ENCODE measurements around the gene MAPRE2. TPM values are rescaled to one million over a fixed set of nuclear protein-coding genes. Genes with fewer than 3 reads are reported as not detected.

The MAPRE2 gene
- total RNA-seq, 2 donors from 2014 or later: 107 to 133 TPM

DNA sequence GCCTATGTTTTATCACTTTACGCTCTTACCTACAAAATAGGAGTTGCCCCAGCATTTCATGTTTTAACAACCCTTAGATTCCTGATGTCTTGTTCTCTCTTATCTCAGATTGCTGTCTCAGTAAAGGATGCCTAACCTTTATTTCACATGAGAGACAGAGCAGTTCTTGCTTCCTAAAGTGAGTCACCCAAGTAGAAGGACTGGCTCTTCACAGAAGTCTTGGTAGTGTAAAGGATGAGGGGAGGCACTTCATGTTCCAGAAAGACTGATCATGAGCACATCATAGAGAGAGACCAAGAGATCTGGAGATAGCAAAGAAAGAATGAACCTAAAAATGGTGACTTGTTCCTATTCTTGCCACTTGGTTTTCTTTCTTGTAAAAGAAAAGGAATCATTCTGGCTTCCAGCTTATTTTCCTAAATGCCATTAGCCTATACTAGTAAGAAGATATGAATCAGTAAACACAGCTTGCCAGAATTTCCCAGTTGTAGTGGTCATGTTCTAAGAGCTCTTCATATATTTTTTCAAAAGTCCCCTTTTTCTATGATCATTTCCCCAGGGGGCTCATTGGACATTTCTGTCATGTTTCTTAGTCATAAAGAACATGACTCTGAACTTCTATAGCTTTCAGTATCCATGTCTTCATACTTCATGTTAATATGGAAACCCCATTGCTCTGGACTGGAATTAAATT is 54.9 kb downstream of the MAPRE2 start:
- no peak for DNase-seq (ENCODE audit: low spot score)
- H3K27me3 ChIP-seq: no peaks in the 10 kb centered on the region
- no peak overlapping the region for H3K4me3 ChIP-seq
- H3K4me1 ChIP-seq: peaks cover 0 to 6% of the 10 kb centered on the region in 2 donors
- TF ChIP-seq, protein P1, sequence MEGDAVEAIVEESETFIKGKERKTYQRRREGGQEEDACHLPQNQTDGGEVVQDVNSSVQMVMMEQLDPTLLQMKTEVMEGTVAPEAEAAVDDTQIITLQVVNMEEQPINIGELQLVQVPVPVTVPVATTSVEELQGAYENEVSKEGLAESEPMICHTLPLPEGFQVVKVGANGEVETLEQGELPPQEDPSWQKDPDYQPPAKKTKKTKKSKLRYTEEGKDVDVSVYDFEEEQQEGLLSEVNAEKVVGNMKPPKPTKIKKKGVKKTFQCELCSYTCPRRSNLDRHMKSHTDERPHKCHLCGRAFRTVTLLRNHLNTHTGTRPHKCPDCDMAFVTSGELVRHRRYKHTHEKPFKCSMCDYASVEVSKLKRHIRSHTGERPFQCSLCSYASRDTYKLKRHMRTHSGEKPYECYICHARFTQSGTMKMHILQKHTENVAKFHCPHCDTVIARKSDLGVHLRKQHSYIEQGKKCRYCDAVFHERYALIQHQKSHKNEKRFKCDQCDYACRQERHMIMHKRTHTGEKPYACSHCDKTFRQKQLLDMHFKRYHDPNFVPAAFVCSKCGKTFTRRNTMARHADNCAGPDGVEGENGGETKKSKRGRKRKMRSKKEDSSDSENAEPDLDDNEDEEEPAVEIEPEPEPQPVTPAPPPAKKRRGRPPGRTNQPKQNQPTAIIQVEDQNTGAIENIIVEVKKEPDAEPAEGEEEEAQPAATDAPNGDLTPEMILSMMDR (IDR thresholded peaks at IDR 0.05): no peak
- no peaks in the 10 kb centered on the region for H3K9me3 ChIP-seq
- peaks cover 14% of the 10 kb centered on the region for H3K36me3 ChIP-seq
- H3K27ac ChIP-seq: no peak overlapping the region

DNA sequence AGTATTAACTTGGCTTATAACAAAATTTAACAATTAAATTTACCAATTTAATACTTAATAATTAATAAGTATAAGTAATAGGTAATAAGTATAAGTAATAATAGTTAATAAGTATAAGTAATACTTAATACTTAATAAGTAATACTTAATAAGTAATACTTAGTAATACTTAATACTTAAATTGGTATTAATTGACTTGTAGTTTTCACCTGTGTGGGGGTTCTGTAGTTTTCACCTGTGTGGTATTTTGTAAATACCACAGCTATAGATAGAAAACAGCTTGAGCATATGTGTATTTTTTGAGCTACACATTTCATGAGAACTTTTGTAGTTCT is 55.4 kb downstream of the MAPRE2 start:
- Histone ChIP-seq H3K27ac (no peak overlapping the region), H3K9me3 (no peaks in the 10 kb centered on the region), H3K27me3 (no peaks in the 10 kb centered on the region), H3K4me3 (no peak overlapping the region), H3K36me3 (peaks cover 15% of the 10 kb centered on the region), H3K4me1 (peaks cover 0 to 6% of the 10 kb centered on the region in 2 donors)
- no peak for DNase-seq (ENCODE audit: low spot score)
- TF ChIP-seq, protein P1 (IDR thresholded peaks at IDR 0.05): no peak

DNA sequence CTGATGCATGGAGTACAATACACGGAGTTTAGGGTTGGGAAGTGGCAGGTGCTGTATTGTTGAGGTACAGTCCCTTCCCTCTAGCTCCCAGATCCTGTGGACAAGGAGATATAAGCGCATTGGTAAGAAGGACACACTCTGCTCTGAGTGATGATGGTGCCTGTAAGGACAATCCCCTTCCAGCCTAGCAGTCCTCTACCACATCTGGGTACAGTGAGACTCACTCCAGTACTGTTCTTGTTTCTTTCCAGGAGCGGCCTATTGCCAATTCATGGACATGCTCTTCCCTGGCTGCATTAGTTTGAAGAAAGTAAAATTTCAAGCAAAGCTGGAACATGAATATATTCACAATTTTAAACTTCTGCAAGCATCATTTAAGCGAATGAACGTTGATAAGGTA is 56.0 kb downstream of the MAPRE2 start:
- Histone ChIP-seq H3K27me3 (no peaks in the 10 kb centered on the region), H3K4me3 (no peak overlapping the region), H3K9me3 (no peaks in the 10 kb centered on the region), H3K4me1 (peaks cover 0 to 6% of the 10 kb centered on the region in 2 donors), H3K36me3 (peaks cover 20% of the 10 kb centered on the region), H3K27ac (no peak overlapping the region)
- no peak for DNase-seq (ENCODE audit: low spot score)
- TF ChIP-seq, protein P1 (IDR thresholded peaks at IDR 0.05): no peak

DNA sequence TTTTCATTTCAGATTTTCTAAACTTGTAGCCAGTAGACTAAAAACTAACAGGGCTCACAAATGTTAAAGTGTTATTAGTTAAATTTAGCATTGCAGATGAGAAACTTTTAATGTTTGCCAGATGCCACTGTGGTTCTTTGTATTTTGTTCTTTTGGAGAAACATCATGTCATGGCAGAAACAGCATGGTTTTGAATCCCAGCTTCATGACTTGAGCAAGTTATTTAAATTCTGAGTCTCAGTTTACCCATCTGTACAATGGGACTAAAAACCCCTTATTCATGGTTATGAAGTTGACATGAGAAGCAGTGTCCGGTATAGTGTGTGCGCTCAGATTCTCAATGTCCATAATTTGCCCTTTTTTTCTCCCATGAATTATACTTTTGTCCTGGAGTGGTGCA is 56.5 kb downstream of the MAPRE2 start:
- peaks cover 26% of the 10 kb centered on the region for H3K36me3 ChIP-seq
- no peak for DNase-seq (ENCODE audit: low spot score)
- no peaks in the 10 kb centered on the region for H3K9me3 ChIP-seq
- peaks cover 0 to 6% of the 10 kb centered on the region in 2 donors for H3K4me1 ChIP-seq
- TF ChIP-seq, protein P1 (IDR thresholded peaks at IDR 0.05): no peak
- no peak overlapping the region for H3K4me3 ChIP-seq
- H3K27ac ChIP-seq: no peak overlapping the region
- no peaks in the 10 kb centered on the region for H3K27me3 ChIP-seq

DNA sequence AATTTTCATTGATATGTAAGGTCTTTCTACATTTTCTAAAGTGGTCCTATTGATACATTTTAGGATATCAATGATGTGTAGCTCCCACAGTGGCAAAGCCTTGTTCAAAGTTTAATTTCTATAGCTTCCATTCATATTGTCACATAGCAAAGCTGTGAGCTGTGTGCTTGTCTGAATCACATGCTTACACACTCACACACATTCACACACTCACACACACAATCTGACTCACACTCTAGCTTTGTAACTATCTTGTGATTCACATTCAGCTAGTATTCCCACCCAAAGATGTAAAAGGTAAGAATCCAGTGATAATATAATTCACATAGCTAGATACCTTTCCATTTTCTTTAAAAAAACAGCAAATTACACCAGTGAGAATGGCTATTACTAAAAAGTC is 58.7 kb downstream of the MAPRE2 start:
- no peaks in the 10 kb centered on the region for H3K9me3 ChIP-seq
- peaks cover 27% of the 10 kb centered on the region for H3K36me3 ChIP-seq
- no peak overlapping the region for H3K4me3 ChIP-seq
- peaks cover 0 to 6% of the 10 kb centered on the region in 2 donors for H3K4me1 ChIP-seq
- no peak for DNase-seq (ENCODE audit: low spot score)
- no peaks in the 10 kb centered on the region for H3K27me3 ChIP-seq
- TF ChIP-seq, protein P1 (IDR thresholded peaks at IDR 0.05): no peak
- H3K27ac ChIP-seq: no peak overlapping the region
